HG03045 (cell line): ENCODE measurements around the gene SLC66A2.
"Not testable (repeated sequence)": the region's sequence is repeated elsewhere in the genome, so short reads cannot be mapped to it uniquely, and the experiment has no call there.

Source experiments
- ATAC-seq: cut with Tn5 transposase; IDR thresholded peaks from one replicate; pipeline ENCODE4 v1.9.1; 2021; ENCODE audit warnings: mild to moderate bottlenecking, moderate library complexity; ENCODE audit not compliant: unreplicated experiment

Gene SLC66A2

GRCh38 chr18:79883461-79884293, 67.8 kb downstream of the SLC66A2 start:
- ATAC-seq = no peak

GRCh38 chr18:79882522-79883241, 68.8 kb downstream of the SLC66A2 start:
- ATAC-seq = no peak

DNA sequence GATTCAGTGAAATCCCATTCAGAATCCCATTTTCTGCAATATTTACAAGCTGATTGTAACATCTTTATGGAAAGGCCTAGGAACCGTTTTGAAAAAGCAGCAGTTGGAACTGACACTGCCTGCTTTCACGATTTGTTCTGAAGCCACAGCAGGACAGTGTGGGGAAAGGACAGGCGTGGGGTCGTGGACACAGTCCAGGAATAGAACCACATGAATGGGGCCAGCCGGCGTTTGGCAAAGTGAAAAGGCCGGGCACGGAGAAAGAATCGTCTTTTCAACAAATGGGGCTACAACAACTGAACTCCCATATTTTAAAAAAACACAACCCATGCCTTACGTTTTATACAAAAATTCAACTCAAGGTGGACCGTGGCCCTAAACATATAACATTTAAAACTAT, 69.8 kb downstream of the SLC66A2 start:
- ATAC-seq = no peak

DNA sequence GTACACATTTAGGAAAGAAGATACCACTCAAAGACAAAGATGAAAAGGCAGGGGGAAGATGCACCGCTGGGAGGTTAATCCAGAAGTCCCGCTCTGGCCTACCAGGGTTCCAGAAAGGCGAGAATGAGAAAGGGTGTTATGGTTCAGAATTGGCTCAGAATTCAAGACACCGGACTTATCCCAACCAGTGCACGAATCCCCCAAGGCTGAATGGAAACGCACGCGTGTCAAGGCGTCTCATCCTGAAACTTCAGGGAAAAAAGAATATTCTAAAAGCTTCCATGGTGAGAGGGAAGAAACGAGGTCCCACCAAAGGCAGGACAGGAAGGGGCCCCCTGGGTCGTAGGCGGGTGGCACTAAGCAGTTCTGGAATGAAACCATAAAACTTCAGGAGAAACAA, 71.9 kb downstream of the SLC66A2 start:
- no peak for ATAC-seq

GRCh38 chr18:79878741-79879378, 72.6 kb downstream of the SLC66A2 start:
- ATAC-seq = no peak

DNA sequence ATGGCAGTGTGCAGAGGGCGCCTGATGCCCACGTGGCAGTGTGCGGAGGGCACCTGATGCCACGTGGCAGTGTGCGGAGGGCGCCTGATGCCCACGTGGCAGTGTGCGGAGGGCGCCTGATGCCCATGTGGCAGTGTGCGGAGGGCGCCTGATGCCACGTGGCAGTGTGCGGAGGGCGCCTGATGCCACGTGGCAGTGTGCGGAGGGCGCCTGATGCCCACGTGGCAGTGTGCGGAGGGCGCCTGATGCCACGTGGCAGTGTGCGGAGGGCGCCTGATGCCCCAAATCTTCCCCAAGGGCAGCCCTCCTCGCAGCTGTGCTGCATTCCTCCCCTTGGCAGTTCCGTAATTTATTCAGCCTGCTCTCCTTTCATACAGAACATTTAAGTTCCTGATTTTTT, 73.2 kb downstream of the SLC66A2 start:
- not testable (repeated sequence) for ATAC-seq

GRCh38 chr18:79877163-79878091, 74.0 kb downstream of the SLC66A2 start:
- ATAC-seq = no peak

GRCh38 chr18:79876497-79876896, 75.0 kb downstream of the SLC66A2 start:
- no peak for ATAC-seq

DNA sequence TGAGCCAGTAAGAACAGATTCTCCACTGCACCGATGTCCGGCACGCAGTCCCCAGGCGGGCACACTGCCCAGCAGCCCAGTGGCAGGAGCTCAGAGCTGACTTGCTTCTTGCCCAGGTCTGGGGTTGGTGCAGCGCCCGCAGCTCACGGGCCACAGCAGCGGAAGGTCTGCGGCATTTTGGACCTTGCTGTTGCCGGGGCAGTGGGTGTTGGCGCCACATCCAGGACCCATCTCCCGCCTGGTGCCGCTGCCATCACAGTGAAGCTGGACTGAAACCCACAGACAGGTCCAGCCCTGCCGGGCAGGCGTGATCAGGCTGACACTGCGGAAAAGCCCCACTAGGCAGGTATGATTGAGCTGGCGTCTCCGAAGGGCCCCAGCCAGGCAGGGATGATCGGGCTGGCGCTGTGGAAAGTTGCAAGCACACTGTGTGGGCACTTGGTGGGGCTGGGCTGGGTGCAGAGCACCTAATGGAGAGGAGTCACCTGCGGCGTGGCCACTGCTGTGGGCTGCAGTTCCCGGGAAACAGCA, 75.5 kb downstream of the SLC66A2 start:
- no peak for ATAC-seq

DNA sequence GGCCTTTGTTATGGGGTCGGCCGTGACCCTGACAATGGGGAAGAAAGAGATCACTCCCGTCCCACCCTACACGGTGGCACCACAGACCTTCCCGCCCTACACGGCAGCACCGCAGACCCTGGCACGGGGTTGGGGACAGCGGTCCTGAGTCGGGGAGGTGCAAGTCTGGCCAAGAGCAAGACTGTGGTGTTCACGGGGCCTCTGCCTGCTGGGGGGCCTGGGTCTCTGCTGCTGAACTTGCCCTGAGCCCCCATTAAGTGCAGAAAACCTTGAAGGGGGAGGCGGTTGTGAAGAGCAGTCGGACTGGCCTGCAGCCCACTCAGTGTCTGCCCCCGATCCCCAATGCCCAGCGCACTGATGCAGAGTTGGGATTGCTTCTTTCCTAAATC, 75.9 kb downstream of the SLC66A2 start:
- ATAC-seq = no peak

DNA sequence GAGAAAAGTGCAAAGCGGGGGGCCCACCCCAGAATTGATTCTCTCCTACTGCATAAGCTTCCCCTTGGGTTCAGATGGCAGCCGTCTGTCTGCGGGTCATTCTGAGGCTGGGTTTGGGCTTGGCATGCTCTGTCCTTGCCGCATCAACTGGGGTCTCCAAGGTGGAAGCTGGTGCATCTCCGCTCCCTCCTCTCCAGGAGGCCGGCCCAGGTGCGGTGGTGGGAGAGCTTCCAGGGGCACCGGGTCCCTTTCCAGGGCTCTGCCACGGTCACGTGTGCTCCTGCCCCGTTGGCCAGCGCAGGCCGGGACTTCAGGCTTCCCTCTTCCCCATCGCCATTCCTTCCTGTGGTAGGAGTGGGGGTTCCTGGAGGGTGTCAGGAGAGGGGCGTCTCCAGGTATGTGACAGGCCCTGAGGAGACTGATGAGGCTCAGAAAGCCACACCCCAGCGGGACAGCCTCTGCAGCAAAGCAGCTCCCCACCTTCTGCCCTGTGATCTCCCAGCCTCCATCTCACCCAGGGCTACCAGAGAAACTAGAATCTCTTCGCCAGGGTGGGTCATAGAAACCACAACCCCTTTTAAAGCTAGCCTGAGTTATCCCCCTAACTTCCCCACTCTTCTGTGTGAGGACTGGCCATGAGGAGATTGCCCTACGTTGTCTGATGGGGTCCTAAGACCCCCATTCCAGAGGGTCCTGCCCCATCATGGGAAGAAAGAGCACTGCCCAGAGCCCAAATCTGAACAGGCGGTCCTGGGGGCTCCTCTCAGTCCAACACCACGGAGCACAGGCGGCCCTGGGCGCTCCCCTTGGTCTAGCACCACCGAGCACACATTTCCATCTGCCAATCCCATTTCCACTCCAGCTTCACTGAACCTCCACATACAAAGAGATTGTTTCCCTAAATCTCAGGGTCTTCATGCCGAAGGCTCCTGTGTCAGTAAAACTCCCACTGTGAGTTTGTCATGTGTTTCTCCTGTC, 76.6 kb downstream of the SLC66A2 start:
- ATAC-seq = no peak

DNA sequence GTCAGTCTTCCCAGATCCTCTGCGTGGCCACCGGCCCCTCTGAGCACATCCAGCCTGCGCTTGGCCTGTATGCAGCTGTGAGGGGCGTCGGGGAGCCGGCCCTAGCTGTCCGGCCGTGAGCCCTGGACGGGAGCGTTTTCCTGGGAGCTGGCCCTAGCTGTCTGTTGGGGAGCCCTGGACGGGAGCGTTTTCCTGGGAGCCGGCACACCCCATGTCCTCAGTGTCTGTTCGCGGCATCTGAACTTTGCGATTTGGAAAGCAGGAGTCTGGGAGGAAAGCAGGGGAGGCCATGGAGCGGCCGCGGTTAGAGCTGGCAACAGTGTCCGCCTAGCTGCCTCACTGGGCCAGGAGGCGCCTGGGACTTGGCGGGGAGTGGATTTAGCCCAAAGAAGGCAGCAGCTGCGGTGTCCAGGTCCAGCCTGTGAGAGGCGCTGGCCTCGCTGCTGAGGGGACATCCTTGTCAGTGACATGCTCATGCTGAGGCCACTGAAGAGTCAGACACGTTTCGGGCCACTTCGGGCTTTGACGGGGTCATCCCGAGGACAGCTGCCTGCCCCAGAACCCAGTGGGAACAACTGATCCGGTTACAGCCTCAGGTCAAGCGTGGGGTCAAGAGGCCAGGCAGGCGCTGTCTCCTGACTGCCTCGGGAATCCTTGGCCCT, 77.9 kb downstream of the SLC66A2 start:
- ATAC-seq = no peak

- no peak for ATAC-seq
Observed at GRCh38 chr18:79872527-79873444, 78.7 kb downstream of the SLC66A2 start.

DNA sequence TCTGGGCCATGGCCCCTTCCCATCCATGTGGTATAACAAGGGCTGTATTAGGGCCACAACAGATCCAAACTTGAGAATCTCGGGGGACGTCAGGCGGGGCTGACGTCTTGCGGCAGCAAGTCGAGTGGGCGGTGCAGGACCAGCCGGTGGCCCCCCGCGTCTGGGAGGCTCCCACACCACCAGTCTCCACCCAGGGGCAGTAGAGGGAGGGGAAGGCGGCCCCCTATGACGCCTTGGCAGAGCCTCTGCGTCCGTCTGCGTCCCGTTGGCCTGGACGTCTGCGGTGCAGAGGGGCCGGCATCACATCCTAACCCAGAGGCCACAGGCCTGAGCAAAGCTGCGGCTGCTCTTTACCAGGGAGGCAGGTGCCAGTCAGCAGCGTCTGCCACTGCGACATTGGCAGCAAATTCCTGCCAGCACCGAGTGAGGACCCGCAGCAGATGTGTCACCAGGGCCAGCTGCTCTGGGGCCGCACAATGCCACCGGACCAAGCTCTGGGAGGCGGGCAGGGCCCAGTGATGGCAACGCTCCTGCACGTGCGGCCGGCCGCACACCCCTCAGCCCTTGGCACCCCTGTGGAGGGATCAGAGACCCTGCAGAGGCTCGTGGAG, 79.9 kb downstream of the SLC66A2 start:
- ATAC-seq = no peak

GRCh38 chr18:79871026-79871390, 80.4 kb downstream of the SLC66A2 start:
- ATAC-seq = no peak

- no peak for ATAC-seq
Observed at GRCh38 chr18:79870301-79871025, 81.0 kb downstream of the SLC66A2 start.
